ENCODE measurements around the gene REM2. TPM values are rescaled to one million over a fixed set of nuclear protein-coding genes. Genes with fewer than 3 reads are reported as not detected.
"Not testable (repeated sequence)": the region's sequence is repeated elsewhere in the genome, so short reads cannot be mapped to it uniquely, and the experiment has no call there.

Gene REM2
- total RNA-seq, 1 donor from 2014 or later: 1.4 TPM

- DNase-seq (ENCODE audit: low spot score): no peak
Measured at GRCh38 chr14:22896356-22896755, 13.3 kb downstream of the REM2 start.

GRCh38 chr14:22896760-22897159, 13.7 kb downstream of the REM2 start:
- DNase-seq (ENCODE audit: low spot score): no peak

GRCh38 chr14:22897357-22897756, 14.3 kb downstream of the REM2 start:
- no peak for DNase-seq (ENCODE audit: low spot score)

- no peak for DNase-seq (ENCODE audit: low spot score)
Measured at GRCh38 chr14:22898302-22899090, 15.5 kb downstream of the REM2 start.

- DNase-seq (ENCODE audit: low spot score): peak; percentile 58
Measured at GRCh38 chr14:22900081-22900799, 17.2 kb downstream of the REM2 start.

GRCh38 chr14:22901799-22902198, 18.8 kb downstream of the REM2 start:
- no peak for DNase-seq (ENCODE audit: low spot score)

GRCh38 chr14:22903742-22904087, 20.7 kb downstream of the REM2 start:
- no peak for DNase-seq (ENCODE audit: low spot score)

- no peak for DNase-seq (ENCODE audit: low spot score)
Measured at GRCh38 chr14:22905627-22906026, 22.6 kb downstream of the REM2 start.

GRCh38 chr14:22906073-22906472, 23.1 kb downstream of the REM2 start:
- no peak for DNase-seq (ENCODE audit: low spot score)

GRCh38 chr14:22907429-22907828, 24.4 kb downstream of the REM2 start:
- DNase-seq (ENCODE audit: low spot score): no peak

- DNase-seq (ENCODE audit: low spot score): no peak
Measured at GRCh38 chr14:22908601-22909000, 25.6 kb downstream of the REM2 start.

GRCh38 chr14:22910916-22911315, 27.9 kb downstream of the REM2 start:
- no peak for DNase-seq (ENCODE audit: low spot score)

- not testable (repeated sequence) for DNase-seq (ENCODE audit: low spot score)
Measured at GRCh38 chr14:22914836-22915235, 31.8 kb downstream of the REM2 start.

- no peak for DNase-seq (ENCODE audit: low spot score)
Measured at GRCh38 chr14:22915886-22916521, 33.0 kb downstream of the REM2 start.

- peak; percentile 100 for DNase-seq (ENCODE audit: low spot score)
Measured at GRCh38 chr14:22918804-22919600, 36.0 kb downstream of the REM2 start, which contains the start of gene RBM23. TSS of gene RBM23 (minus strand) at chr14:22919149.

- no peak for DNase-seq (ENCODE audit: low spot score)
Measured at GRCh38 chr14:22919601-22919921, 36.5 kb downstream of the REM2 start.

- no peak for DNase-seq (ENCODE audit: low spot score)
Measured at GRCh38 chr14:22920697-22921096, 37.7 kb downstream of the REM2 start.

- no peak for DNase-seq (ENCODE audit: low spot score)
Measured at GRCh38 chr14:22922294-22922693, 39.3 kb downstream of the REM2 start.

- no peak for DNase-seq (ENCODE audit: low spot score)
Measured at GRCh38 chr14:22923746-22924145, 40.7 kb downstream of the REM2 start.

GRCh38 chr14:22925513-22925912, 42.5 kb downstream of the REM2 start:
- no peak for DNase-seq (ENCODE audit: low spot score)

- DNase-seq (ENCODE audit: low spot score): no peak
Measured at GRCh38 chr14:22926316-22926715, 43.3 kb downstream of the REM2 start.

Measured in mucosa of gallbladder (tissue), 1 donor.